ENCODE measurements around the gene EPB41L1. TPM values are rescaled to one million over a fixed set of nuclear protein-coding genes. Genes with fewer than 3 reads are reported as not detected.

Gene EPB41L1
- total RNA-seq, 1 experiment from 2014 or later, result 38.7 TPM

DNA sequence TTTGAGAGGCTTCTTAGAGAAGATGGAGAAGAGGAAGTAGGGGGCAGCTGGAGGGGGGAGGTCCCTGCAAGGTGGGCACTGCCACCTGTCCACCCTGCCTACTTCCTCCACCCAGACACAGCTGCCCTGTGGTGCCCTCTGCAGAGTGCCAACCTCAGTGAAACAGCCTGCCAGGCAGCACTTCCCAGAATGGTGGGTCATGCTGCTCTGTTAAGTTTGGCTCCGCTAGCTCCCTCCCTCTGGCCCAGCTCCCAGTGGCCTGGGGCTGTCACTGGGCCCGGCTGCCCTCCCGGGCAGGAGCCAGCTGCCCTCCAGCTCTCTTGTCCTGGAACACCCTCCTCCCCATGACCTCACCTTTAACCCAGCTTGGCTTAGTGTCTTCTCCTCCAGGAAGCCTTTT lies 5.1 kb upstream of the EPB41L1 start:
- ATAC-seq (no peak), DNase-seq (ENCODE audit: low spot score) (no peak)
- Mint-ChIP-seq H3K4me3 (no peak overlapping the region), H3K27me3 (ENCODE audit: low read depth) (peaks cover 11% of the 10 kb centered on the region), H3K27ac (no peak overlapping the region), H3K4me1 (peaks cover 16% of the 10 kb centered on the region), H3K36me3 (no peaks in the 10 kb centered on the region), H3K9me3 (no peaks in the 10 kb centered on the region)
- no peak for TF ChIP-seq SMAD3 (CRISPR knock-in tag; IDR thresholded peaks at IDR 0.05; ENCODE audit: borderline replicate concordance)
- TF ChIP-seq, protein P1, sequence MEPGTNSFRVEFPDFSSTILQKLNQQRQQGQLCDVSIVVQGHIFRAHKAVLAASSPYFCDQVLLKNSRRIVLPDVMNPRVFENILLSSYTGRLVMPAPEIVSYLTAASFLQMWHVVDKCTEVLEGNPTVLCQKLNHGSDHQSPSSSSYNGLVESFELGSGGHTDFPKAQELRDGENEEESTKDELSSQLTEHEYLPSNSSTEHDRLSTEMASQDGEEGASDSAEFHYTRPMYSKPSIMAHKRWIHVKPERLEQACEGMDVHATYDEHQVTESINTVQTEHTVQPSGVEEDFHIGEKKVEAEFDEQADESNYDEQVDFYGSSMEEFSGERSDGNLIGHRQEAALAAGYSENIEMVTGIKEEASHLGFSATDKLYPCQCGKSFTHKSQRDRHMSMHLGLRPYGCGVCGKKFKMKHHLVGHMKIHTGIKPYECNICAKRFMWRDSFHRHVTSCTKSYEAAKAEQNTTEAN (CRISPR knock-in tag; IDR thresholded peaks at IDR 0.05), result no peak
- POLR2A ChIA-PET, result no interaction called here
- CTCF ChIA-PET, result interaction anchor here (1.5 to 4.2 kb wide), 4 partner anchors 11 to 156 kb away, joined by 4 to 13 read pairs (median 8); no protein-coding TSS in a partner anchor

DNA sequence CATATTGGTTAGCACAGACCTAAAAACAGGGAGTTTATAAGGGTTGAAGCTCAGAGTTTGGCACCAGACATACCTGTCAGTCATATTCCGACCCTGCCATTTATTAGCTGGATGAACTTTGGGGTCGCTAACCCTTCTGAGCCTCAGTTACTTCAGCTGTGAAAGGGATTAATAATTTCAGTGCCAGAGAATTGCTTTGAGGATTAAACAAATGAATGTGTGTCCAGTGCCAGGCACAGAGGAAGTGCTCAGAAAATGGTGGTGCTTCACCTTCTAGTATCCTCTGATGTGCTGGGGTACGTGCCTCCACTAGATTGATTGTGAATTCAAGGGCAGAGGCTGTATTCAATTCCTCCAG lies 4.1 kb upstream of the EPB41L1 start:
- no peaks in the 10 kb centered on the region for H3K36me3 Mint-ChIP-seq
- peaks cover 14% of the 10 kb centered on the region for H3K27me3 Mint-ChIP-seq (ENCODE audit: low read depth)
- ATAC-seq, result no peak
- POLR2A ChIA-PET, result no interaction called here
- no peak for DNase-seq (ENCODE audit: low spot score)
- CTCF ChIA-PET, result interaction anchor here (1.5 to 4.2 kb wide), 3 partner anchors 49 to 157 kb away, joined by 4 to 13 read pairs (median 6); no protein-coding TSS in a partner anchor
- H3K4me3 Mint-ChIP-seq, result no peak overlapping the region
- H3K27ac Mint-ChIP-seq, result no peak overlapping the region
- H3K4me1 Mint-ChIP-seq, result peaks cover 19% of the 10 kb centered on the region
- TF ChIP-seq, protein P2, sequence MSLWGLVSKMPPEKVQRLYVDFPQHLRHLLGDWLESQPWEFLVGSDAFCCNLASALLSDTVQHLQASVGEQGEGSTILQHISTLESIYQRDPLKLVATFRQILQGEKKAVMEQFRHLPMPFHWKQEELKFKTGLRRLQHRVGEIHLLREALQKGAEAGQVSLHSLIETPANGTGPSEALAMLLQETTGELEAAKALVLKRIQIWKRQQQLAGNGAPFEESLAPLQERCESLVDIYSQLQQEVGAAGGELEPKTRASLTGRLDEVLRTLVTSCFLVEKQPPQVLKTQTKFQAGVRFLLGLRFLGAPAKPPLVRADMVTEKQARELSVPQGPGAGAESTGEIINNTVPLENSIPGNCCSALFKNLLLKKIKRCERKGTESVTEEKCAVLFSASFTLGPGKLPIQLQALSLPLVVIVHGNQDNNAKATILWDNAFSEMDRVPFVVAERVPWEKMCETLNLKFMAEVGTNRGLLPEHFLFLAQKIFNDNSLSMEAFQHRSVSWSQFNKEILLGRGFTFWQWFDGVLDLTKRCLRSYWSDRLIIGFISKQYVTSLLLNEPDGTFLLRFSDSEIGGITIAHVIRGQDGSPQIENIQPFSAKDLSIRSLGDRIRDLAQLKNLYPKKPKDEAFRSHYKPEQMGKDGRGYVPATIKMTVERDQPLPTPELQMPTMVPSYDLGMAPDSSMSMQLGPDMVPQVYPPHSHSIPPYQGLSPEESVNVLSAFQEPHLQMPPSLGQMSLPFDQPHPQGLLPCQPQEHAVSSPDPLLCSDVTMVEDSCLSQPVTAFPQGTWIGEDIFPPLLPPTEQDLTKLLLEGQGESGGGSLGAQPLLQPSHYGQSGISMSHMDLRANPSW (CRISPR knock-in tag; conservative IDR thresholded peaks at IDR 0.05; ENCODE audit: low read depth), result no peak
- TF ChIP-seq GABPB1 (CRISPR knock-in tag; IDR thresholded peaks at IDR 0.05), result 0 out of 2 replicates have a peak, but pooled peaks have one; percentile 3
- H3K9me3 Mint-ChIP-seq, result no peaks in the 10 kb centered on the region

DNA sequence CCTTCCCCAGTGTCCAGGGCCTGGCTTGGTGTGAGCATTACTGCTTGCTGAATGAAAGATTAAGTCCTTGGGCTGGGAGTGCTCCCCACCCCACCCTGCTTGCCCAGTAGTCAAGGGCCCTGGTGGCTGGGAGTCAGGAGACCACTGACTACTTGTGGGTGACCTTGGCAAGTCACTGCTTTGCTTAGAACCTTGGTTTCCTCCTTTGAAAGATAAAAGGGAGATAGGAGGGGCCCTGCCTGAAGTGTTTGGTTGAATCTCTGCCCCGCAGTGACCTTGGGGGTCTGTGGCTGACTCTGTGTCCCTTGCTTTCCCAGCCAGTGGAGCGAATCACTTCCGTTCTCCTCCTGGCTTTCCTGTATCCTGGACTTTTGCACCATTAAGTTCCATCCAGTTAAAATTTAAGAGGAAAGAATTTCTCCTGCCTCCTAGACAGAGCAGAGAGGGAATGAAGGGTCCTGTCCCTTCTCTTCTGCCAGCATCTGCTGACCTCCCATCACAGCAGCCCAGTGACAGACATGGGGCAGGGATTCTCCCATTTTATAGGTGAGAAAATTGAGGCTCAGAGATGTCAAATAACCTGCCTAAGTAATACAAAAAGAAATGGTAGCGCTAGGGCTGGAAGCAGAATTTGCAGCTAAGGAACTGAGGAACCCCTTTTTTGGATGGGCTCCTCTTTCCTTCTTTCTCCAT lies 3.5 kb upstream of the EPB41L1 start:
- H3K4me3 Mint-ChIP-seq, result no peak overlapping the region

DNA sequence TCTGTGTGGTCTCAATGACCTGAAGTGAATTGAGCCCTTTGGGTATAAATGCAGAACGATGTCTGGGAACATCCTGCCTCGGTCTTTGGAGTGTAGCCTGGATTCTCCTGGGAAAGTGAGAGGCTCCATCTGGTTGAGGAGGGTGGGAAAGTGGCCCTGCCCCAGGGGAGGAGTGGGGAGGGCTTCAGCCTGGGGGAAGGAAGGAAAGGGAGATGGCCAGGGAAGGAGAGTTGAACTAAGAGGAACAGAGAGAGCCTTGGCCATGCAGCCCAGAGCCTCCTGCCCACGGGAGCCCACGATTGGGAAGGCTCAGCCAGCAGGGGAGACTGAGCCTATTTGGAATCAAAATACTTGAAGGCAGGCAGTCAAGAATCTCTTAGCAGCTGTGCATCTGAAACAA lies 2.3 kb upstream of the EPB41L1 start:
- DNase-seq (ENCODE audit: low spot score) (no peak), ATAC-seq (no peak)
- ChIA-PET CTCF (interaction anchor here (0.6 to 1.6 kb wide), 3 partner anchors 50 to 684 kb away, joined by 3 to 6 read pairs (median 5); no protein-coding TSS in a partner anchor), POLR2A (no interaction called here)
- no peak overlapping the region for H3K4me3 Mint-ChIP-seq
- H3K27me3 Mint-ChIP-seq (ENCODE audit: low read depth), result peaks cover 21% of the 10 kb centered on the region
- no peaks in the 10 kb centered on the region for H3K36me3 Mint-ChIP-seq
- H3K9me3 Mint-ChIP-seq, result no peaks in the 10 kb centered on the region
- H3K4me1 Mint-ChIP-seq, result peaks cover 23% of the 10 kb centered on the region
- no peak overlapping the region for H3K27ac Mint-ChIP-seq
- TF ChIP-seq MYBL2 (CRISPR knock-in tag; IDR thresholded peaks at IDR 0.05) (no peak), ESRRA (CRISPR knock-in tag; IDR thresholded peaks at IDR 0.05; ENCODE audit: borderline replicate concordance) (no peak)

More for the DNA sequence above, 3.5 kb upstream of the EPB41L1 start:
- no peak overlapping the region for H3K27ac Mint-ChIP-seq
- TF ChIP-seq CREM (CRISPR knock-in tag; IDR thresholded peaks at IDR 0.05) (no peak), FOXP1 (CRISPR knock-in tag; IDR thresholded peaks at IDR 0.05; ENCODE audit: borderline replicate concordance) (no peak), JUN (CRISPR knock-in tag; IDR thresholded peaks at IDR 0.05) (no peak), ZNF317 (CRISPR knock-in tag; IDR thresholded peaks at IDR 0.05; ENCODE audit: borderline replicate concordance, low read depth) (no peak), IRF2 (CRISPR knock-in tag; IDR thresholded peaks at IDR 0.05; ENCODE audit: borderline replicate concordance, low read depth) (no peak), GABPB1 (CRISPR knock-in tag; IDR thresholded peaks at IDR 0.05) (no peak), TCF7 (CRISPR knock-in tag; IDR thresholded peaks at IDR 0.05; ENCODE audit: low read depth) (no peak), ESRRA (CRISPR knock-in tag; IDR thresholded peaks at IDR 0.05; ENCODE audit: borderline replicate concordance) (no peak), OVOL2 (CRISPR knock-in tag; IDR thresholded peaks at IDR 0.05; ENCODE audit: borderline replicate concordance) (no peak), GRHL2 (CRISPR knock-in tag; IDR thresholded peaks at IDR 0.05; ENCODE audit: insufficient replicate concordance, severe bottlenecking) (no peak), JAZF1 (CRISPR knock-in tag; IDR thresholded peaks at IDR 0.05) (no peak)
- H3K9me3 Mint-ChIP-seq, result no peaks in the 10 kb centered on the region
- CTCF ChIA-PET, result no interaction called here
- peaks cover 19% of the 10 kb centered on the region for H3K4me1 Mint-ChIP-seq
- POLR2A ChIA-PET, result no interaction called here
- ATAC-seq (no peak), DNase-seq (ENCODE audit: low spot score) (no peak)
- H3K27me3 Mint-ChIP-seq (ENCODE audit: low read depth), result peaks cover 15% of the 10 kb centered on the region
- H3K36me3 Mint-ChIP-seq, result no peaks in the 10 kb centered on the region
